Lung (tissue), 12 donors: ENCODE data around the gene SORL1. TPM values are rescaled to one million over a fixed set of nuclear protein-coding genes. Genes with fewer than 3 reads are reported as not detected.

ENCODE experiments used
- ATAC-seq: fragments of 200-7000 bp; cut with Tn5 transposase; one replicate; pipeline ENCODE4 v1.9.1; 2020; ENCODE audit warnings: moderate number of reproducible peaks; ENCODE audit not compliant: insufficient read depth, low FRiP score
- DNase-seq, 3 donors: peaks; one replicate each; pipeline ENCODE4 v3.0.0-alpha.2; 2013 to 2017
- H3K27ac ChIP-seq, 2 donors: one replicate each; pipeline ENCODE4 v1.5.1; 2013; ENCODE audit warnings: mild to moderate bottlenecking in 2 of 2, moderate library complexity in 2 of 2, control low read depth in 1 of 2, inconsistent platforms in 1 of 2, low read depth in 1 of 2, low read length in 1 of 2
- H3K27me3 ChIP-seq, 3 donors: one replicate each; pipeline ENCODE4 v1.5.1; 2013; ENCODE audit warnings: low read length in 2 of 3; ENCODE audit not compliant: control insufficient read depth in 3 of 3, insufficient read depth in 3 of 3
- H3K36me3 ChIP-seq, 4 donors: one replicate each; pipeline ENCODE4 v1.5.1; 2013; ENCODE audit warnings: low read length in 4 of 4, mild to moderate bottlenecking in 1 of 4, moderate library complexity in 1 of 4; ENCODE audit not compliant: control insufficient read depth in 4 of 4, insufficient read depth in 4 of 4
- H3K4me1 ChIP-seq, 5 donors: one replicate each; pipeline ENCODE4 v1.5.1; 2013; ENCODE audit warnings: low read length in 5 of 5, mild to moderate bottlenecking in 2 of 5, moderate library complexity in 1 of 5; ENCODE audit not compliant: control insufficient read depth in 5 of 5, insufficient read depth in 5 of 5
- H3K4me3 ChIP-seq: one replicate; pipeline ENCODE4 v1.5.1; 2013; ENCODE audit warnings: mild to moderate bottlenecking, control low read depth, moderate library complexity
- H3K9ac ChIP-seq, 2 donors: one replicate each; pipeline ENCODE4 v1.5.1; 2013; ENCODE audit warnings: low read length in 2 of 2, control low read depth in 1 of 2; ENCODE audit not compliant: insufficient read depth in 1 of 2
- H3K9me3 ChIP-seq, 4 donors: one replicate each; pipeline ENCODE4 v1.5.1; 2013; ENCODE audit warnings: low read length in 3 of 4, mild to moderate bottlenecking in 1 of 4, moderate library complexity in 1 of 4; ENCODE audit not compliant: control insufficient read depth in 4 of 4, insufficient read depth in 3 of 4
- WGBS, 2 donors: extraction: QIAGEN DNeasy Blood & Tissue Kit; methylation state at CpG; one replicate each; pipeline ENCODE4 v1.1.7; 2013; 5-methylcytosine and 5-hydroxymethylcytosine counted together
- polyA plus RNA-seq, 2 donors: library from polyadenylated mRNA; stranded (reverse); fragments of 200-250 nt; gene quantifications; one replicate each; pipeline ENCODE4 v1.2.1, GENCODE V29; 2013
- total RNA-seq, 2 donors: library from RNA; depleted of rRNA in 1 of 2; stranded (reverse); fragments of >200 nt in 1 of 2; gene quantifications; one replicate each; pipeline ENCODE4 v1.2.1, GENCODE V29; 2014 to 2021
- TF ChIP-seq, protein P1 (sequence below): IDR thresholded peaks from 2 replicates; pipeline ENCODE4 v1.5.1; 2012; ENCODE audit warnings: mild to moderate bottlenecking; ENCODE audit errors: control extremely low read depth, extremely low read depth
- donor health status: control.
- donor health status: control.
- donor health status: Bipolar disorder and iron deficiency.
- donor health status: healthy.
- donor health status: DM: yes; HTN: yes; CAD: no.

SORL1 gene
- total and polyA plus RNA-seq, 4 donors, result 1.9 to 67.0 (median 49.2) TPM

- H3K9me3 ChIP-seq, result no peaks in the 10 kb centered on the region
- no peak overlapping the region for H3K9ac ChIP-seq
- ATAC-seq, result no peak
- TF ChIP-seq, protein P1, sequence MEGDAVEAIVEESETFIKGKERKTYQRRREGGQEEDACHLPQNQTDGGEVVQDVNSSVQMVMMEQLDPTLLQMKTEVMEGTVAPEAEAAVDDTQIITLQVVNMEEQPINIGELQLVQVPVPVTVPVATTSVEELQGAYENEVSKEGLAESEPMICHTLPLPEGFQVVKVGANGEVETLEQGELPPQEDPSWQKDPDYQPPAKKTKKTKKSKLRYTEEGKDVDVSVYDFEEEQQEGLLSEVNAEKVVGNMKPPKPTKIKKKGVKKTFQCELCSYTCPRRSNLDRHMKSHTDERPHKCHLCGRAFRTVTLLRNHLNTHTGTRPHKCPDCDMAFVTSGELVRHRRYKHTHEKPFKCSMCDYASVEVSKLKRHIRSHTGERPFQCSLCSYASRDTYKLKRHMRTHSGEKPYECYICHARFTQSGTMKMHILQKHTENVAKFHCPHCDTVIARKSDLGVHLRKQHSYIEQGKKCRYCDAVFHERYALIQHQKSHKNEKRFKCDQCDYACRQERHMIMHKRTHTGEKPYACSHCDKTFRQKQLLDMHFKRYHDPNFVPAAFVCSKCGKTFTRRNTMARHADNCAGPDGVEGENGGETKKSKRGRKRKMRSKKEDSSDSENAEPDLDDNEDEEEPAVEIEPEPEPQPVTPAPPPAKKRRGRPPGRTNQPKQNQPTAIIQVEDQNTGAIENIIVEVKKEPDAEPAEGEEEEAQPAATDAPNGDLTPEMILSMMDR, result no peak
- WGBS, 2 donors, result 44 to 70% methylated on average over 4 of the region's 4 CpGs
- no peaks in the 10 kb centered on the region for H3K36me3 ChIP-seq
- H3K27me3 ChIP-seq, result no peaks in the 10 kb centered on the region
- no peak for DNase-seq
- peaks cover 0 to 3% (median 0%) of the 10 kb centered on the region in 5 donors for H3K4me1 ChIP-seq
- H3K4me3 ChIP-seq, result no peak overlapping the region
- no peak overlapping the region for H3K27ac ChIP-seq
Observed at GRCh38 chr11:121437686-121438078, 14.4 kb upstream of the SORL1 start.

- H3K27ac ChIP-seq, result no peak overlapping the region
- no peak overlapping the region for H3K9ac ChIP-seq
- no peak overlapping the region for H3K4me3 ChIP-seq
- H3K36me3 ChIP-seq, result no peaks in the 10 kb centered on the region
- no peaks in the 10 kb centered on the region for H3K9me3 ChIP-seq
- 83 to 90% methylated on average over 4 of the region's 4 CpGs for WGBS, 2 donors
- no peaks in the 10 kb centered on the region for H3K27me3 ChIP-seq
- DNase-seq, result no peak
- TF ChIP-seq, protein P1, result no peak
- no peak for ATAC-seq
- peaks cover 0 to 3% (median 0%) of the 10 kb centered on the region in 5 donors for H3K4me1 ChIP-seq
Observed at GRCh38 chr11:121439337-121439736, 12.8 kb upstream of the SORL1 start.

DNA sequence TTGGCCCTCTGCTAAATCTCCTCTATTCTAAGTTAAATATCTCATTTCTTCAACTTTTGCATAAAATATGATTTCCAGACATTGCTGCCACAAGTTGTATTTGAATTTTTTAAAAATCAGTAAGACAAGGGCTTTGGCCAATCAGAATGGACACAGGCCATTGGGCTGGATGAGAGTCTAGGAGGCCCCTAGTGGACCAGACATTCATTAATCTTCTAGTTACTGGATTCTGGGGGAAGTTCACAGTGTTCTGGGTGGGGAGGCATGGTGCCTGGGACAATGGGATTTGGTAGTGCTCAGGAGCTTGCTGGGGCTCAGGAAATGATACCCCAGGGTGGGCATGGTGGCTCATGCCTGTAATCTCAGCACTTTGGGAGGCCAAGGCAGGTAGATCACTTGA, 12.4 kb upstream of the SORL1 start:
- no peaks in the 10 kb centered on the region for H3K9me3 ChIP-seq
- no peak overlapping the region for H3K4me3 ChIP-seq
- TF ChIP-seq, protein P1, result no peak
- no peaks in the 10 kb centered on the region for H3K36me3 ChIP-seq
- DNase-seq, result no peak
- ATAC-seq, result no peak
- peaks cover 0 to 3% (median 0%) of the 10 kb centered on the region in 5 donors for H3K4me1 ChIP-seq
- H3K9ac ChIP-seq, result no peak overlapping the region
- H3K27ac ChIP-seq, result no peak overlapping the region
- no peaks in the 10 kb centered on the region for H3K27me3 ChIP-seq

DNA sequence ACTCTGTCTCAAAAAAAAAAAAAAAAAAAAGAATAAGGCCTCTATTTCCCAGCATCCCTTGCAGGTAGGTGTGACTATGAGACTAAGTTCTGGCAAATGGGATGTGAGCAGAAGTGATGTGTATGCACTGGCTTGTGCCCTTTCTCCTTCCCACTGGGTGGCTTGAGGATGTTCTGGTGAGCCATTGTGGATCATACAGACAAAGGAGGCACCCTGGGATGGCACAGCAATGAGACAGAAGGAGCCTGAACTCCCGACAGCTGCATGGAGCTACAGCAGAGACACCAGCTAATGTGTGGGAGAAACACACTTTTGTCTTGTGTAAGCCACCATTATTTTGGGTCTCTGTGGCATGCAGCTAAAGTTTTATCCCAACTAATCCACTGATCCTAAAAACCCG, 10.6 kb upstream of the SORL1 start:
- no peak overlapping the region for H3K9ac ChIP-seq
- H3K4me1 ChIP-seq, result peaks cover 0 to 4% (median 3%) of the 10 kb centered on the region in 5 donors
- DNase-seq (no peak), ATAC-seq (no peak)
- WGBS, 2 donors, result 95 to 96% methylated on average over 2 of the region's 2 CpGs
- H3K27me3 ChIP-seq, result no peaks in the 10 kb centered on the region
- no peak overlapping the region for H3K27ac ChIP-seq
- TF ChIP-seq, protein P1, result no peak
- no peaks in the 10 kb centered on the region for H3K36me3 ChIP-seq
- H3K4me3 ChIP-seq, result no peak overlapping the region
- H3K9me3 ChIP-seq, result no peaks in the 10 kb centered on the region
